GM12892 (cell line): ENCODE measurements around the gene SCCPDH.

Source experiments
- POLR2A ChIP-seq: IDR thresholded peaks from 2 replicates; pipeline ENCODE4 v1.6.1; 2011; ENCODE audit warnings: low read depth, low read length, control low read depth
- POLR2AphosphoS5 ChIP-seq: IDR thresholded peaks from 2 replicates; pipeline ENCODE4 v1.6.1; 2011; ENCODE audit warnings: low read depth, low read length, control low read depth
- TAF1 ChIP-seq: IDR thresholded peaks from 2 replicates; pipeline ENCODE4 v1.6.1; 2011; ENCODE audit warnings: low read depth, mild to moderate bottlenecking, control low read depth, low read length, borderline replicate concordance

- no peak for TF ChIP-seq POLR2A
- TF ChIP-seq POLR2AphosphoS5: no peak
- no peak for TF ChIP-seq TAF1
Observed at GRCh38 chr1:246803373-246803772, 79.2 kb downstream of the SCCPDH start.
